Fibroblast of pulmonary artery (primary cell): ENCODE data around the gene PHF19.

ENCODE experiments used
- DNase-seq: peaks from one replicate; pipeline ENCODE4 v3.0.0-alpha.2; 2010; ENCODE audit warnings: low read depth
- H3K4me3 ChIP-seq: replicated peaks from 2 replicates; pipeline ENCODE4 v1.5.1; 2011; ENCODE audit warnings: low read depth, mild to moderate bottlenecking, control low read depth, low read length, moderate library complexity
- CTCF ChIP-seq: IDR thresholded peaks from 2 replicates; pipeline ENCODE4 v1.5.1; 2011; ENCODE audit warnings: mild to moderate bottlenecking, control low read depth, low read length, inconsistent platforms; ENCODE audit errors: missing control alignments

The PHF19 gene

DNA sequence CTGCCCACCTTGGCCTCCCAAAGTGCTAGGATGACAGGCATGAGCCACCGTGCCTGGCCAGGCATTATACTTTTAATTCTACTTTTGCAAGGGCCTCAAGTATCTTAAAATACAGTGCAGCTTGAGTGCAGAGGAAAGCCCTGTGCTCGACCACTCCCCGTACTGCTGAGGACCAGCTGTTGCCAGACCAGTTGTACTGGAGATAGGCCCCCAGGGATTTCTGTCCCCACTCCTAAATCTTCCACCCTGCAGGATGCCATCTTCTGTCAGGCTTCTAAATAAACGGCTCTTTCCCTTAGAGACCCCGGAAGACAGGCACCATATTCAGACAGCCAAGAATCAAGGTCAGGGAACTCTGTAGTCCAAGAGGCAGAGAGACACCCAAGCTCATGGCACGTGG, 17.6 kb downstream of the PHF19 start:
- H3K4me3 ChIP-seq, result no peak overlapping the region
- no peak for DNase-seq
- TF ChIP-seq CTCF, result no peak

DNA sequence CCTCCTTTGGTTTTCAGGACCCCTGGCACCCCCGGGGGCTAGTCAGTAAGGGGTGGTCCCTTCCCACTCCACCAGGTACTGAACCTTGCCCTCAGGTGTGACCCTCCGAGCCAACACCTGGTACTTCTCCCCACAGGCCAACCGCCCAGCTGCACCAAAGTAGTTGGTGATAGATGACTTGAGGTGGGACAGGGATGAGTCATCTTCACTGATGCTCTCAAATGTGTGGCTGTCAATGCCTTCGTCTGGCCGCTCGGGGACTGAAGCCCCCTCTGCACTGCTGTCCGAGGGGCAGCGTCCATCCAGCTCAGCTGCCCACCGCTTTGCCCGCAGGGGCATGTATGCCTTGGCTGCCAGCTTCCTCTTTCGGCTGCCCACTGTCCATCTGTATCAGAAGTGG, 19.1 kb downstream of the PHF19 start:
- DNase-seq, result no peak
- TF ChIP-seq CTCF, result no peak
- H3K4me3 ChIP-seq, result no peak overlapping the region

GRCh38 chr9:120857481-120857880, 19.5 kb downstream of the PHF19 start:
- no peak for DNase-seq
- no peak for TF ChIP-seq CTCF
- H3K4me3 ChIP-seq, result no peak overlapping the region

DNA sequence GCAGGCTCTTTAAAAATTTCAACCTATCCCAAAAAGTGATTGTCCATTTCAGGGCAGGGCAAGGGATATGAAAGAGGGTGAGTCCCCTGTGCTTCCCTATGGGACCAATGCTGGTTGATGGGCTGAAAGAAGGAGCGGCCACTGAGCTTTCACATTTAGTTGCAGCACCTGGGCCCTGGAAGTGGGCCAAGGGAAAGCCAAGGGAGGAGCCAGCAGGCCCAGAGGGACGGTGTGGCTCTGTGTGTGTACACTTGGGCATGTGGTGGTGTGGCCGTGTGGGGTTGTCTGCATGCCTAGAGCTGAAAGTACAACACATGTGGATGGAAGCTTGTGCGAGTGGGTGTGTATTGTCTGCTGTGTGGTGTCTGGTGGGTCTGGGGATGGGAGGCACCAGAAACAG, 20.3 kb downstream of the PHF19 start:
- no peak for TF ChIP-seq CTCF
- no peak for DNase-seq
- no peak overlapping the region for H3K4me3 ChIP-seq

DNA sequence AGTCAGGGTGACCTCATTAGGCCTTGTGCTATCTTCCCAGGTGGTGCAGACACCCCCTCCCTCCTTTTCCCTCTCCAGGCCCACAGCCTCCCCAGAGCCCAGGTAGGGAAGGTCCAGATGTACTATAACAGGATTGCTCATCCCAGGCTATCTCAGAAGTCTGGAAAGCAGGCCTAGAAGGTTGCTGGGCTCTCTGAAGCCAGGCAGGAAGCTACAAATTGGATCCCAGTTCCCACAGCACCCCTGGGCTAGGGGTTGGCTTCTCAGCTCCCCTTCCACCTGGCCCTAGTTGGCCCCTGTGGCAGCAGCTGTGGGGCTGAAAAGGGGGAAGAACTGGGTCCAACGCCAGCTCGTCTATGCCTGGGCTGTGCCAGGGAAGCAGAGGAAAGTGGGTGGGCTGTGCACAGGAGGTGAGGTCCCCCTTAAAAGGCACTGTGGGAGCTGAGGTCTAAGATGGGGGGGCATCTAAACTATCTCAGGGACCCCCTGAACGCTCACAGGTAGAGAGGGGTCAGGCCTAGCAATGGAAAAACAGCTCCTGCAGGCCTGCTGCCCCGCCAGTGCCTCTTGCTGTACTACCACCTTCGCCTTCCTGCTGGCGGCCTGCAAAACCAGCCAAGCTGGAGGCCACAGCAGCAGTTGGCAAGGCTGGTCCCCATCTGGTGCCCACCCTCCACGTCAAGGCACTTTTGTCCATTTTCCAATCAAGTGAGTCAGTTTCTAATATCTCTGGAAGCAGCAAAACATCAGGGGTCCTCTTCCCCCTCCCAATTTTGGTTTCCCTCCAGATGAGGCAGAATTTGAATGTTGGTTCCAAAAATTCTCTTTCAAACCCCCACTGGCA, 20.9 kb downstream of the PHF19 start:
- TF ChIP-seq CTCF, result no peak
- no peak for DNase-seq
- no peak overlapping the region for H3K4me3 ChIP-seq

GRCh38 chr9:120854596-120855327, 22.2 kb downstream of the PHF19 start:
- H3K4me3 ChIP-seq, result no peak overlapping the region
- TF ChIP-seq CTCF, result no peak
- DNase-seq, result no peak
